PC-9 (cell line): ENCODE results near the gene SON.

Source experiments
- CTCF ChIP-seq: fragments of 200-600 bp; sonication (generic); conservative IDR thresholded peaks from 2 replicates; pipeline ENCODE4 v1.6.1; 2017; ENCODE audit warnings: mixed run types, antibody characterized with exemption, mild to moderate bottlenecking, moderate library complexity
- EZH2 ChIP-seq: fragments of 200-600 bp; sonication (generic); IDR thresholded peaks from 2 replicates; pipeline ENCODE4 v1.8.0; 2017; ENCODE audit warnings: antibody characterized with exemption, low read depth

GRCh38 chr21:33552093-33552998 lies 9.5 kb downstream of the SON start:
- TF ChIP-seq CTCF (no peak), EZH2 (no peak)
